ENCODE results near the gene CHID1.

CHID1 gene

GRCh38 chr11:905952-906351 is 4.7 kb downstream of the CHID1 start:
- H3K79me2 ChIP-seq (ENCODE audit: insufficient read depth, low read length): peaks cover 30% of the 10 kb centered on the region
- H4K20me1 ChIP-seq (ENCODE audit: insufficient read depth, low read length, poor library complexity, severe bottlenecking): peaks cover 5% of the 10 kb centered on the region
- peaks cover 23% of the 10 kb centered on the region; the same call in 1 of the 2 replicates for H3K36me3 ChIP-seq (ENCODE audit: insufficient read depth, low read length)

DNA sequence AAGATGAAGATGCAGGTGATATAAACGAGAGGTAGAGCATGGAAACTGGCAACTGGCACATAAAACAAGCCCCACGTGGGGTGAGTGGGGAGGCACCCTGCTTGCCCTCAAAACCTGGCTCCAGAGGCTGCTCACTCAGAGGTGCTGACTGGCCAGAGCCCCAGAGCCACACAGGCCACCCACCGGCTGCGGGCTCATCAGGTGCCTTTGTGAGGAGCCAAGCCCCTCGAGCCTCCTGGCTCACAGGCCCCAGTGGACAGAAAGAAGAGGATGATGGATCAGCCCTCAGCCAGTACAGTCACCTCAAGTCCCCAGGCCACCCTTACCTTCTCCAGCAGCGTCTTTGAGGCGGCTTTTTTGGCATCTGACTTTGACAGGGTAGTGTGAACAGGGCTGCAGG is 6.2 kb downstream of the CHID1 start:
- Histone ChIP-seq H3K79me2 (ENCODE audit: insufficient read depth, low read length) (peaks cover 18% of the 10 kb centered on the region), H3K9me3 (ENCODE audit: insufficient read depth, low read depth, low read length) (no peaks in the 10 kb centered on the region), H3K4me2 (ENCODE audit: low read depth, low read length, poor library complexity, severe bottlenecking) (no peak overlapping the region), H2AFZ (ENCODE audit: low read length) (no peak overlapping the region), H3K9me2 (replicated peaks; ENCODE audit: low read depth, low read length) (no peaks in the 10 kb centered on the region), H3K4me1 (ENCODE audit: insufficient read depth, low read length, poor library complexity, severe bottlenecking) (peaks cover 4% of the 10 kb centered on the region), H3F3A (ENCODE audit: low read depth) (no peaks in the 10 kb centered on the region), H3K27me3 (ENCODE audit: insufficient read depth, low read length, poor library complexity, severe bottlenecking) (no peaks in the 10 kb centered on the region), H3K9ac (ENCODE audit: low read depth, low read length, poor library complexity, severe bottlenecking) (no peak overlapping the region), H3K4me3 (ENCODE audit: low read length, poor library complexity, severe bottlenecking) (no peak overlapping the region), H4K20me1 (ENCODE audit: insufficient read depth, low read length, poor library complexity, severe bottlenecking) (no peaks in the 10 kb centered on the region), H3K36me3 (ENCODE audit: insufficient read depth, low read length) (peaks cover 37% of the 10 kb centered on the region; the same call in 1 of the 2 replicates)
- TF ChIP-seq CTCF (conservative IDR thresholded peaks at IDR 0.05; ENCODE audit: low read length) (no peak), EZH2phosphoT487 (IDR thresholded peaks at IDR 0.05; ENCODE audit: borderline replicate concordance) (no peak)

More at GRCh38 chr11:905952-906351, 4.7 kb downstream of the CHID1 start:
- no peak for TF ChIP-seq EZH2phosphoT487 (IDR thresholded peaks at IDR 0.05; ENCODE audit: borderline replicate concordance)
- no peak for TF ChIP-seq CTCF (conservative IDR thresholded peaks at IDR 0.05; ENCODE audit: low read length)
- no peak overlapping the region for H3K4me2 ChIP-seq (ENCODE audit: low read depth, low read length, poor library complexity, severe bottlenecking)
- H3K9me2 ChIP-seq (replicated peaks; ENCODE audit: low read depth, low read length): no peaks in the 10 kb centered on the region
- no peak overlapping the region for H3K4me3 ChIP-seq (ENCODE audit: low read length, poor library complexity, severe bottlenecking)
- H2AFZ ChIP-seq (ENCODE audit: low read length): no peak overlapping the region
- no peaks in the 10 kb centered on the region for H3K9me3 ChIP-seq (ENCODE audit: insufficient read depth, low read depth, low read length)
- H3K4me1 ChIP-seq (ENCODE audit: insufficient read depth, low read length, poor library complexity, severe bottlenecking): peaks cover 11% of the 10 kb centered on the region
- H3F3A ChIP-seq (ENCODE audit: low read depth): no peaks in the 10 kb centered on the region
- no peaks in the 10 kb centered on the region for H3K27me3 ChIP-seq (ENCODE audit: insufficient read depth, low read length, poor library complexity, severe bottlenecking)
- H3K9ac ChIP-seq (ENCODE audit: low read depth, low read length, poor library complexity, severe bottlenecking): no peak overlapping the region

GRCh38 chr11:901452-902061 is 9.1 kb downstream of the CHID1 start:
- Histone ChIP-seq H2AFZ (ENCODE audit: low read length) (no peak overlapping the region), H3K79me2 (ENCODE audit: insufficient read depth, low read length) (no peaks in the 10 kb centered on the region), H3K4me1 (ENCODE audit: insufficient read depth, low read length, poor library complexity, severe bottlenecking) (no peaks in the 10 kb centered on the region), H3K36me3 (ENCODE audit: insufficient read depth, low read length) (peaks cover 44% of the 10 kb centered on the region; the same call in 1 of the 2 replicates), H3K4me3 (ENCODE audit: low read length, poor library complexity, severe bottlenecking) (no peak overlapping the region), H3K9ac (ENCODE audit: low read depth, low read length, poor library complexity, severe bottlenecking) (no peak overlapping the region), H4K20me1 (ENCODE audit: insufficient read depth, low read length, poor library complexity, severe bottlenecking) (no peaks in the 10 kb centered on the region), H3K9me2 (replicated peaks; ENCODE audit: low read depth, low read length) (no peaks in the 10 kb centered on the region), H3K9me3 (ENCODE audit: insufficient read depth, low read depth, low read length) (no peaks in the 10 kb centered on the region), H3K4me2 (ENCODE audit: low read depth, low read length, poor library complexity, severe bottlenecking) (no peak overlapping the region), H3K27me3 (ENCODE audit: insufficient read depth, low read length, poor library complexity, severe bottlenecking) (no peaks in the 10 kb centered on the region), H3F3A (ENCODE audit: low read depth) (no peaks in the 10 kb centered on the region)
- no peak for TF ChIP-seq EZH2phosphoT487 (IDR thresholded peaks at IDR 0.05; ENCODE audit: borderline replicate concordance)
- TF ChIP-seq CTCF (conservative IDR thresholded peaks at IDR 0.05; ENCODE audit: low read length): no peak
